Kidney tubule cell (primary cell): ENCODE measurements around the gene PRPF8.

Experiments
- DNase-seq: peaks from one replicate; pipeline ENCODE4 v3.0.0-alpha.2; 2018; ENCODE audit warnings: low spot score

Gene PRPF8

DNA sequence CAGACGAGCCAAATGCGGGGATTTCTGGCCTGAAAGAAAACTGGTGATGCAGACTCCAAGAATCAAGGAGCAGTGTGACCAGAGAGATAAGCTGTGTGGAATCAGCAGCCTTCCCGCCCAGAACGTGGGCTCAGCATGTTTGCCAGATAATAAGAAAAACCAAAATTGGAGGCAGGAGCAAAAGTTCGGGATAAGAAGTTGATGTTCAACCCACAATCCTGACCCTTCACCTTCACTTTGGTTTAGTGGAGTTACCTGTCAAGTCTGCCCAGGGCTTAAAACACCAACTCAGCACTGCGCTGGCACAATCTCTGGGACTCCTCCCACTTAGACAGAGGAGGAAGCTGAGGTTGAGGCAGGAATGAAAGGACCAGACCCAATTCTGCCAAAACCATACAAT is 59.1 kb downstream of the PRPF8 start:
- DNase-seq, result no peak

- no peak for DNase-seq
These were observed 59.6 kb downstream of the PRPF8 start for GRCh38 chr17:1625053-1625452.

DNA sequence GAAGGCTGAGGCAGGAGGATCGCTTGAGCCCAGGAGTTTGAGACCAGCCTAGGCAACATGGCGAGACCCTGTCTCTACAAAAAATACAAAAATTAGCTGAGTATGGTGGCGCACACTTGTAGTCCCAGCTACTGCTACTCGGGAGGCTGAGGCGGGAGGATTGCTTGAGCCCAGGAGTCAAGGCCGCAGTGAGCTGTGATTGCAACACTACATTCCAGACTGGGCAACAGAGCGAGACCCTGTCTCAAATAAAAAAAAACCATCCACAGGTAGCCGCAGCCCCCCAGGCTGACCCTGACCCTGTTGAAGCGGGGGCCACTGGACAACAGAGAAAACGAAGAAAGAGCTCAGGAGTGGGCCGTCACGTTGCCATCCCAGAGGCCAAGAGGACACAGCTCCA is 60.0 kb downstream of the PRPF8 start:
- DNase-seq, result no peak

DNA sequence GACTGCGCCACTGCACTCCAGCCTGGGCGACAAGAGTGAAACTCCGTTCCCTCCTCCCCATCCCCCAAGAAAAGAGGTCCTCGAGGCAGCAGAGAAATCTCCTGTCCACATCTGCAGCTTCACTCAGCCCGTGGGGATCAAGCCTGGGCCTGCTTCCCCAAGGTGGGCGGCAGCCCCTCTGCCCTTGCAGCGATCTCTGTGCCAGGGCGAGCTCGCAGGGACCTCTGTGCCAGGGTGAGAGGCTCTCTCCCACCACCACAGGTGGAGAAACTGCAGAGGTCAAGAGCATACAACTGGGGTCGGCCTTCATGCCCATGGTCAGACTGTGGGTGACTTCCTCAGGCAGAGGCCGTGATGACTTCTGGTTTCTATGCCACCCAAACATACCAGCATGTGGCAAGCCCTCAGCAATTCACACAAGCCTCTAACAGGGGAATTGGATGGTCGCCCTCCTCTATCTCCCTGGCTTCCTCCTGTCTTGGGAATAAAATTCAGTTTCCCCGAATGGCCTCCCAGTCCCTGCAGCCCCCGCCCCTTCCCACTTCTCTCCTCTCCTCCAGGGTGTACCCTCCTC is 61.5 kb downstream of the PRPF8 start:
- no peak for DNase-seq

GRCh38 chr17:1621273-1621954 is 63.3 kb downstream of the PRPF8 start:
- no peak for DNase-seq

DNA sequence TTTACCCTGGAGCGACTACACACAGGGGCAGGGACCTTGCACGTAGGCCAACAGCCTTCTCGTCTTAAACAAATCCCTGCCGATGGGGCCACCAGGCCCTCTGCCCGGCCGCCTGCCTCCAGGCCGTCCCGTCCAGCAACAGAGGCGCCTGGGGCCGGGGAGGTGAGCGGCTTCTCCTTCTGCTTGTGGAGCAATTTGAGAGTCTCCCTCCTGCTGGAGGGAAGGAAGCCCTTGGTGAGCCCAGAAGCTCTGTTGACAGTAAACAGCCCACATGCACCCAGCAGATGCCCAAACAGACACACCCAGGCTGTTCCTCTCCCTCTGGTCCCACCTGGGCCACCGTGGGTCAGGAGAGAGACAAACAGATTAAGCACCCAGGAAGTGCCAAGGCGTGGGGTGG is 64.2 kb downstream of the PRPF8 start:
- no peak for DNase-seq

- DNase-seq, result peak; percentile 85
These were observed 67.0 kb downstream of the PRPF8 start for GRCh38 chr17:1617620-1618174.

- DNase-seq, result no peak
These were observed 68.6 kb downstream of the PRPF8 start for GRCh38 chr17:1616101-1616500.

DNA sequence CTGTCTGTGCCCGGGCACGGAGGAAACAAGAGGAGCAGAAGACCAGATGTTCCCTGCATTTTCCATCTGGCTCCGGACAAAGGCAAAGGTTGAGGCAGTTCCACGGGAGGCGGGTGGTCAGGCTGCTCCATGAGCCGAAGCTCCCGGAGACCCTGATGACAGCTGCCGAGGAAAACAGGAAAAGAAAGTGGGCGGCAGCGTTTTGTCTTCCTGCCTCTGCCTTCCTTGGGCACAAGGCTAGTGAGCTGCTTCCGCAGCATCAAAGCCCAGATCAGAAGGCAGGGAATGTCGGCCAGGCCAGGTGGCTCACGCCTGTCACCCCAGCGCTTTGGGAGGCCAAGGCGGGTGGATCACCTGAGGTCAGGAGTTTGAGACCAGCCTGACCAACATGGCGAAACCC is 72.3 kb downstream of the PRPF8 start:
- DNase-seq, result no peak

DNA sequence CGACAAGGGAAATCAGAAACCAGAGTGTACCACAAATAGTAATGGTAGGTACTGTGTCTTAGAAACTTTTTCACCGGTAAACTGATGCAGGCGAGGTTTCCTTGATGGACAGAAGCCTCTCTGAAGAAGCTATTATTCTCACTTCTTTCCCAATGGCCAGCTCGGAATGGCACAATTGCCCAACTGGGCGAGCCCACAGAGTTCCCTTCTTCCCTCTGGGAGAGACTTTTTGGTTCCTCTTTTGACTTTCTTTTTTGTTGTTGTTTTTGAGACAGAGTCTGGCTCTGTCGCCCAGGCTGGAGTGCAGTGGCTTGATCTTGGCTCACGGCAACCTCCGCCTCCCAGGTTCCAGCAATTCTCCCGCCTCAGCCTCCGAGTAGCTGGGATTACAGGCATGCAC is 73.0 kb downstream of the PRPF8 start:
- no peak for DNase-seq

DNA sequence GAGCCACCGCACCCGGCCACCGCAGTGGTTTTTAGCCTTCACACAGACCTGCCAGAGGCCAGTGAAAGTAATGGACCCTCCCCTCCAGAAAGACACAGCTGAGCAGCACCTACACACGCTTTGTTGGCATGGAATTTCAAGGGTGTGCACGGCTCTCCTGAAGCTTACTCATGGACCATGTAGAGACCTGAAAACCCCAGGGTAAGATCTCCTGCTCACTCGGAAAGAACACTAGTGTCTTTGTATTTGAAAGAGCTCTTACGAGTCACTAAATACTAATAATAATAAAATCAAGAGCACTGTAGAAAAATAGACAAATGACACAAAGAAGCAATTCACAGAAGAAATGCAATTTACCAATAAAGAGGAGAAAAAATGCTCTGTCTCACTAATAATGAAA is 76.0 kb downstream of the PRPF8 start:
- DNase-seq, result peak; percentile 36

GRCh38 chr17:1607971-1608320 is 76.7 kb downstream of the PRPF8 start:
- no peak for DNase-seq

DNA sequence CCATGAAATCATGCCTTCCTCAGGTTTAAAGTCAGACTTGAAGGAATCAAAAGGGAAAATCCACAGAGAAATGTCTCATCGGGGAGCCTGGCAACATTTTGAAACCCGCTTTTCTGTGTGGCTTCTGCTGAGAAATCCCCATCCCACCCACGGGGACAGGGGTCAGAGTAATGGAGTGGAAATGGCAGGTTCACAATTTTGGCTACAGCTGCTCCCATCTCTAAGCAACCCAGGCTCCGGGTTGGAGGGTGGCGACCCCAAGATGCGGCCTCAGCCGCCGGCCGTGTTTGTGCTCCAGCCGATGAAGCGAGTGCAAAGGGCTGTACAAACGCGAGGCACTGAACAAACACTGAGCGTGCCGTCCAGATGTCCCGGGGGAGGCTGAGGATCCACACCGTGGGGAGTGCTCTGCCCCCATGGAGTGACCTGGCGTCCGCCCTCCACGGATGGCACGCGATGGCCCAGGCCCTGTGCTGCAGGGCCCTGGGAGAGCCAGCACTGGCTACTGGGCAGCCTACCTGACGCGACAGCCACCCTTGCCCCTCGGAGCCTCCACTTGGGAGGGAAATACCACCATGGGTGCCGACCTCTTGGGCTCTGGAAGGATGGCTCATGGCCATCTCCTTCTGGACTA is 78.2 kb downstream of the PRPF8 start:
- no peak for DNase-seq

DNA sequence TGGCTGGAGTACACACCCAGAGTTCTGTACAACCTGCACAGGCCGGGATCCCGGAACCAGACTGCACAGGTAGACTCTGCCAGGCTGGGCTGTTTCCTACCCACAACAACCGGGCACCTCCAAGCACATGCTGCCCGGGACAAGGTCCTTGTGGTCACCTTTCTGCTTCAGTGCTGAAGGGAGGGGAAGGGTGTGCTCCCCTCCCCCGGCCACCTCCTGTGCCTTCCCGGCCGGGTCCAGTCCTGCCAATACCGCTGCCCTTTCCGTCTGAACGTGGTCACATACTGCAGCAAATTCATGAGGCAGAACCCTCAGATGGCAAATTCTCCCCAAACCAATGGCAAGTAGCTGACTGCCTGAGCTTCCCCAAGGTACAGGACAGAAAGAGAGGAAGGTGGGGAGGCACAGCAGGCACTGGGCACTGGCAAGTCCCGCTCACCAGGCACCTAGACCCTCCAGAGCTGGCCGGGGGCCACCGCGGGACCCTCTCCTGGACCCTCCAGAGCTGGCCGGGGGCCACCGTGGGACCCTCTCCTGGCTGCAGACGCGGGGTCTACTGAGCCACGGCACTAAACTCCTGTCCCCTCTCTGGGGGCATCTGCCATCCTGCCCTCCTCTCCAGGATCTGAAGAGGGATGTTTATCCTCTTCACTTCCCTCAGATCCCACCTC is 78.9 kb downstream of the PRPF8 start:
- DNase-seq, result peak; percentile 42

- DNase-seq, result no peak
These were observed 79.7 kb downstream of the PRPF8 start for GRCh38 chr17:1604831-1605528.

GRCh38 chr17:1601571-1601970 is 83.1 kb downstream of the PRPF8 start:
- no peak for DNase-seq
